ENCODE results near the gene FMN1.

GRCh38 chr15:33096134-33096533 is 98.4 kb downstream of the FMN1 start:
- TF ChIP-seq CTCF (conservative IDR thresholded peaks at IDR 0.05; ENCODE audit: low read depth, low read length) = no peak
- no peak for TF ChIP-seq EZH2 (IDR thresholded peaks at IDR 0.05; ENCODE audit: borderline replicate concordance, low read depth, low read length, poor library complexity, severe bottlenecking)

All from A673 (cell line).